Suprapubic skin (tissue), 4 donors: ENCODE measurements around the gene GULP1. TPM values are rescaled to one million over a fixed set of nuclear protein-coding genes. Genes with fewer than 3 reads are reported as not detected.

Experiments
- DNase-seq, 2 donors: peaks; one replicate each; pipeline ENCODE4 v3.0.0-alpha.2; 2019; ENCODE audit warnings: low spot score in 2 of 2
- H3K27ac ChIP-seq: fragments of 200-600 bp; sonication (generic); one replicate; pipeline ENCODE4 v1.5.1; 2019
- H3K27me3 ChIP-seq: fragments of 200-600 bp; sonication (generic); one replicate; pipeline ENCODE4 v1.5.1; 2019
- H3K36me3 ChIP-seq: fragments of 200-600 bp; sonication (generic); one replicate; pipeline ENCODE4 v1.5.1; 2019
- H3K4me1 ChIP-seq: fragments of 200-600 bp; sonication (generic); one replicate; pipeline ENCODE4 v1.5.1; 2019
- H3K4me3 ChIP-seq: fragments of 200-600 bp; sonication (generic); one replicate; pipeline ENCODE4 v1.5.1; 2019; ENCODE audit warnings: mild to moderate bottlenecking
- H3K9me3 ChIP-seq: fragments of 200-600 bp; sonication (generic); one replicate; pipeline ENCODE4 v1.5.1; 2019
- CTCF ChIP-seq, 2 donors: fragments of 200-600 bp in 1 of 2; fragments of 450-650 bp in 1 of 2; sonication (generic) in 1 of 2; IDR thresholded peaks; one replicate each; pipeline ENCODE4 v1.5.1; 2016 to 2019; ENCODE audit warnings: antibody characterized with exemption in 2 of 2, mild to moderate bottlenecking in 1 of 2, moderate library complexity in 1 of 2
- EP300 ChIP-seq: sonication (generic); formaldehyde crosslinking; IDR thresholded peaks from one replicate; pipeline ENCODE4 v1.6.1; 2017; ENCODE audit warnings: antibody characterized with exemption
- POLR2A ChIP-seq, 2 donors: fragments of 450-650 bp; IDR thresholded peaks; one replicate each; pipeline ENCODE4 v1.6.1; 2017; ENCODE audit warnings: antibody characterized with exemption in 2 of 2, mild to moderate bottlenecking in 2 of 2, moderate library complexity in 2 of 2
- POLR2AphosphoS5 ChIP-seq, 3 donors: sonication (generic); formaldehyde crosslinking; IDR thresholded peaks; one replicate each; pipeline ENCODE4 v1.6.1; 2017; ENCODE audit warnings: antibody characterized with exemption in 3 of 3
- WGBS: methylation state at CpG from one replicate; pipeline ENCODE4 v1.1.5; 2018; 5-methylcytosine and 5-hydroxymethylcytosine counted together
- total RNA-seq, 4 donors: library from RNA; depleted of rRNA; stranded (reverse); fragments of >200 nt; gene quantifications; one replicate each; pipeline ENCODE4 v1.1.0, GENCODE V29; 2016

The GULP1 gene
- total RNA-seq, 4 donors from 2014 or later = 14.3 to 21.3 (median 17.5) TPM

GRCh38 chr2:188320861-188321260 is 29.2 kb downstream of the GULP1 start:
- H3K27me3 ChIP-seq = no peaks in the 10 kb centered on the region
- no peak for TF ChIP-seq EP300
- TF ChIP-seq POLR2A (IDR thresholded peaks at IDR 0.05) = no peak
- TF ChIP-seq CTCF (IDR thresholded peaks at IDR 0.05) = no peak
- no peak for TF ChIP-seq POLR2AphosphoS5 (IDR thresholded peaks at IDR 0.05)
- H3K4me3 ChIP-seq = no peak overlapping the region
- H3K27ac ChIP-seq = no peak overlapping the region
- H3K4me1 ChIP-seq = no peaks in the 10 kb centered on the region
- 61% methylated on average over 2 of the region's 2 CpGs for WGBS
- H3K9me3 ChIP-seq = no peaks in the 10 kb centered on the region
- H3K36me3 ChIP-seq = no peaks in the 10 kb centered on the region
- no peak for DNase-seq

- 52% methylated on average over 6 of the region's 6 CpGs for WGBS
- no peak for DNase-seq
- Histone ChIP-seq H3K36me3 (no peaks in the 10 kb centered on the region), H3K27ac (no peak overlapping the region), H3K9me3 (no peaks in the 10 kb centered on the region), H3K27me3 (no peaks in the 10 kb centered on the region), H3K4me3 (no peak overlapping the region), H3K4me1 (no peaks in the 10 kb centered on the region)
- TF ChIP-seq EP300 (no peak), CTCF (IDR thresholded peaks at IDR 0.05) (no peak), POLR2AphosphoS5 (IDR thresholded peaks at IDR 0.05) (no peak), POLR2A (IDR thresholded peaks at IDR 0.05) (no peak)
Measured at GRCh38 chr2:188322569-188323551, 31.2 kb downstream of the GULP1 start.

GRCh38 chr2:188324067-188324466 is 32.4 kb downstream of the GULP1 start:
- H3K4me1 ChIP-seq = no peaks in the 10 kb centered on the region
- TF ChIP-seq EP300 = no peak
- TF ChIP-seq POLR2AphosphoS5 (IDR thresholded peaks at IDR 0.05) = no peak
- no peak for TF ChIP-seq POLR2A (IDR thresholded peaks at IDR 0.05)
- TF ChIP-seq CTCF (IDR thresholded peaks at IDR 0.05) = no peak
- no peak overlapping the region for H3K27ac ChIP-seq
- H3K27me3 ChIP-seq = no peaks in the 10 kb centered on the region
- no peaks in the 10 kb centered on the region for H3K36me3 ChIP-seq
- DNase-seq = no peak
- H3K9me3 ChIP-seq = no peaks in the 10 kb centered on the region
- H3K4me3 ChIP-seq = no peak overlapping the region

- Histone ChIP-seq H3K27ac (no peak overlapping the region), H3K4me3 (no peak overlapping the region), H3K4me1 (no peaks in the 10 kb centered on the region), H3K9me3 (no peaks in the 10 kb centered on the region), H3K27me3 (no peaks in the 10 kb centered on the region), H3K36me3 (no peaks in the 10 kb centered on the region)
- 74% methylated on average over 1 of the region's 1 CpG for WGBS
- DNase-seq = no peak
- no peak for TF ChIP-seq POLR2AphosphoS5 (IDR thresholded peaks at IDR 0.05)
- no peak for TF ChIP-seq POLR2A (IDR thresholded peaks at IDR 0.05)
- no peak for TF ChIP-seq EP300
- no peak for TF ChIP-seq CTCF (IDR thresholded peaks at IDR 0.05)
Measured at GRCh38 chr2:188326290-188326668, 34.6 kb downstream of the GULP1 start.

- TF ChIP-seq POLR2AphosphoS5 (IDR thresholded peaks at IDR 0.05) (no peak), POLR2A (IDR thresholded peaks at IDR 0.05) (no peak), CTCF (IDR thresholded peaks at IDR 0.05) (no peak), EP300 (no peak)
- H3K27ac ChIP-seq = no peak overlapping the region
- 68% methylated on average over 4 of the region's 4 CpGs for WGBS
- H3K9me3 ChIP-seq = no peaks in the 10 kb centered on the region
- H3K36me3 ChIP-seq = no peaks in the 10 kb centered on the region
- H3K27me3 ChIP-seq = no peaks in the 10 kb centered on the region
- DNase-seq = no peak
- H3K4me1 ChIP-seq = no peaks in the 10 kb centered on the region
- no peak overlapping the region for H3K4me3 ChIP-seq
Measured at GRCh38 chr2:188326669-188327301, 35.1 kb downstream of the GULP1 start.
